Measurements from ENCODE around the gene SYP. TPM values are rescaled to one million over a fixed set of nuclear protein-coding genes. Genes with fewer than 3 reads are reported as not detected.

Gene SYP
- total and polyA plus RNA-seq, 4 donors: 0.30 to 0.67 (median 0.47) TPM

- no peak for TF ChIP-seq FOXA1 (IDR thresholded peaks at IDR 0.05)
- TF ChIP-seq MAX (IDR thresholded peaks at IDR 0.05): no peak
These were observed 47.4 kb upstream of the SYP start (continued) for GRCh38 chrX:49247346-49247745.

- WGBS: 99% methylated on average over 10 of the region's 10 CpGs
- no peak for DNase-seq (ENCODE audit: low spot score)
These were observed 46.5 kb upstream of the SYP start for GRCh38 chrX:49246541-49246940.

GRCh38 chrX:49244207-49244606, 44.2 kb upstream of the SYP start:
- H3K27me3 ChIP-seq (ENCODE audit: control insufficient read depth in 4 of 4, insufficient read depth in 4 of 4, low read length in 3 of 4): no peaks in the 10 kb centered on the region
- H3K4me3 ChIP-seq (ENCODE audit: low read depth in 1 of 3, low read length in 3 of 3): no peak overlapping the region
- peaks cover 3 to 21% (median 5%) of the 10 kb centered on the region in 4 donors for H3K36me3 ChIP-seq (ENCODE audit: control insufficient read depth in 4 of 4, insufficient read depth in 3 of 4, low read depth in 1 of 4, low read length in 3 of 4)
- TF ChIP-seq SP1 (IDR thresholded peaks at IDR 0.05) (no peak), RAD21 (IDR thresholded peaks at IDR 0.05) (no peak), EGR1 (IDR thresholded peaks at IDR 0.05; ENCODE audit: low read depth in 2 of 2) (no peak), REST (IDR thresholded peaks at IDR 0.05) (no peak), TAF1 (conservative IDR thresholded peaks at IDR 0.05) (no peak), GABPA (IDR thresholded peaks at IDR 0.05 in 1 of 2, conservative IDR thresholded peaks at IDR 0.05 in 1 of 2) (no peak), JUND (IDR thresholded peaks at IDR 0.05) (no peak), HNF4A (conservative IDR thresholded peaks at IDR 0.05) (no peak), HNF4G (IDR thresholded peaks at IDR 0.05) (no peak), ZBTB33 (IDR thresholded peaks at IDR 0.05) (no peak)
- H3K9me3 ChIP-seq (ENCODE audit: control insufficient read depth in 4 of 4, low read length in 3 of 4): no peaks in the 10 kb centered on the region
- no peak overlapping the region for H3K27ac ChIP-seq (ENCODE audit: low read depth in 1 of 2, low read length in 2 of 2)
- DNase-seq (ENCODE audit: low spot score): no peak
- H3K9ac ChIP-seq (ENCODE audit: low read depth in 1 of 2, low read length in 2 of 2): no peak overlapping the region
- H3K4me1 ChIP-seq (ENCODE audit: control insufficient read depth in 4 of 4, insufficient read depth in 4 of 4, low read length in 3 of 4): no peaks in the 10 kb centered on the region
- WGBS: 96% methylated on average over 2 of the region's 2 CpGs

More at GRCh38 chrX:49246541-49246940, 46.5 kb upstream of the SYP start:
- no peak for TF ChIP-seq NR2F2 (IDR thresholded peaks at IDR 0.05)
- no peak for TF ChIP-seq RXRA (IDR thresholded peaks at IDR 0.05)
- TF ChIP-seq RAD21 (IDR thresholded peaks at IDR 0.05): no peak
- no peak for TF ChIP-seq ATF3 (IDR thresholded peaks at IDR 0.05)
- no peak for TF ChIP-seq FOXA2 (IDR thresholded peaks at IDR 0.05)
- no peak for TF ChIP-seq MAX (IDR thresholded peaks at IDR 0.05)
- TF ChIP-seq FOXA1 (IDR thresholded peaks at IDR 0.05): no peak
- TF ChIP-seq EGR1 (IDR thresholded peaks at IDR 0.05; ENCODE audit: low read depth in 2 of 2): no peak
- TF ChIP-seq HNF4G (IDR thresholded peaks at IDR 0.05): no peak
- no peak for TF ChIP-seq YY1 (IDR thresholded peaks at IDR 0.05)
- no peak for TF ChIP-seq TAF1 (conservative IDR thresholded peaks at IDR 0.05)
- TF ChIP-seq CTCF (IDR thresholded peaks at IDR 0.05; ENCODE audit: low read depth, low read length, missing input control): no peak
- Histone ChIP-seq H3K27me3 (ENCODE audit: control insufficient read depth in 4 of 4, insufficient read depth in 4 of 4, low read length in 3 of 4) (no peaks in the 10 kb centered on the region), H3K36me3 (ENCODE audit: control insufficient read depth in 4 of 4, insufficient read depth in 3 of 4, low read depth in 1 of 4, low read length in 3 of 4) (peaks cover 3 to 21% (median 5%) of the 10 kb centered on the region in 4 donors), H3K4me1 (ENCODE audit: control insufficient read depth in 4 of 4, insufficient read depth in 4 of 4, low read length in 3 of 4) (no peaks in the 10 kb centered on the region), H3K27ac (ENCODE audit: low read depth in 1 of 2, low read length in 2 of 2) (no peak overlapping the region), H3K9me3 (ENCODE audit: control insufficient read depth in 4 of 4, low read length in 3 of 4) (no peaks in the 10 kb centered on the region), H3K4me3 (ENCODE audit: low read depth in 1 of 3, low read length in 3 of 3) (no peak overlapping the region), H3K9ac (ENCODE audit: low read depth in 1 of 2, low read length in 2 of 2) (no peak overlapping the region)
